Measurements from ENCODE around the gene SLIT3.

Gene SLIT3

DNA sequence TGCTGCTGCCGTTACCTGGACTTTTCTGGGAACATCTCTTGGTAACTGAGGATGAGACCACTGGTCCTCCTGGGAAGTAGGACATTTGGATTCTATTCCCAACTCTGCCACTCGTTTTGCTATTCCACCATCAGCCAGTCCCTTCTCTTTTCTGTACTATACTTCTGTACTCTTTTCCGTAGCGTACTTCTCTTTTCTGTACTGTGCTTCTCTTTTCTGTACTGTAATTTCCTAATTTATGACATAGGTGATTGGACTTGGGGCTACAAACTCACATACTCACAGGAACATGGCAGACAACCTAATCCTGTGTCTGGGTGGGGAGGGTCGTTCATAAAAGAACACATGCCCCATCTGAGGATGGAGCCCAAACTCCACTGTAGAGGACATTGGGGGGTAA is 386.4 kb downstream of the SLIT3 start:
- FAIRE-seq, result no peak

DNA sequence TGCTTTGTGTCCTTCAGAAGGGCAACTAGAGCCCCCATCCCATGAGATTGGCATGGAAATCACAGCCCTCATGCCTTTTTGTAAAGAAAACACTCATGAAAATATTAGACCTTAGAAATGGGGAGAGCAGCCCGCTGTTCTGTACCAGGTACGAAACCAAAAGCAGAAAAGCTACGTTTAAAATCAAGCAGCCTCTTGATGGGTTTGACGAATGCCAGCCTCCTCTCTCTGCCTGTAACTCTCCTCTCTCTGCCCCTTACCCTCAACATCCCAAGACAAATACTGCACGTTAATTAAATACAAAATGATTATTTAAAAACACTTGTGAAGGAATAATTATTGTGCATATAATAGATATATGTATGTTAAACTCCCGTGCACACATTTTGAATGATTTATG is 390.1 kb downstream of the SLIT3 start:
- no peak for FAIRE-seq

DNA sequence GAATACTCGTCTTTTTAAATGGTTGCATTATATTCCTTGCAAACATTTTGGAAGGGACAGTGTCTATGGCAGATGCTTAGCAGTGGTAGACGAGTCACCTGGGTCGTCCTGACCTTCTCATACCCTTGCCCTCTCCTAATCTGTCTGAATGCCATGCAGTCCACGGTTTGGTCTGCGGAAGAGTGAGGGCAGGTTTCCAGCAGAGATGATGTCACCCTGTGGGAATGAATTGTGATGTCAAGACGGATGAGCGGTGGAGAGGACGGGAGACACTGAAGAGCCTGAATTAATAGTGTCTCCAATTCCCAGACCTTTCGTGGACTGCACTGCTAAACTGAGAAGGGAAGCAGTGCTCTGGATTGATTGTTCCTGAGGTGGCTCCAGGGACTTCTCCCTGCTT is 392.7 kb downstream of the SLIT3 start:
- FAIRE-seq, result no peak

DNA sequence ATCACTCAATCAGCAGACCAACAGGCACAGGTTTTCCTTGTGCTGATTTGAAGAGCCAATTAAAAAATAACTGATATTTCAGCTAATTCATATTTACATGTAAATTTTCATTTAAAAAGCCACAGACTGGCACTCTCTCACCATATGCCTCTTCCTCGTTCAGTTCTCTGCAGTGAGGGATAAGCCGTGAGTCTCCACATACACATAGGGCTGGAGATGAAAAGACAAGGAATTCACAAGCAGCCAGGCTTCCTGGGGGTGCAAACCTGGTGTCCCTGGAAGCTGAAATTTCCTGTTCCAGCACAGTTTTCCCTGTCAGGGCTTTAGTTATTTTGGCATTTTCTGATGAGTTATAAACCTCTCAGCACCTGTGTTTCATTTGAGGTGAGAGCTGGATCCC is 397.9 kb downstream of the SLIT3 start:
- no peak for FAIRE-seq

DNA sequence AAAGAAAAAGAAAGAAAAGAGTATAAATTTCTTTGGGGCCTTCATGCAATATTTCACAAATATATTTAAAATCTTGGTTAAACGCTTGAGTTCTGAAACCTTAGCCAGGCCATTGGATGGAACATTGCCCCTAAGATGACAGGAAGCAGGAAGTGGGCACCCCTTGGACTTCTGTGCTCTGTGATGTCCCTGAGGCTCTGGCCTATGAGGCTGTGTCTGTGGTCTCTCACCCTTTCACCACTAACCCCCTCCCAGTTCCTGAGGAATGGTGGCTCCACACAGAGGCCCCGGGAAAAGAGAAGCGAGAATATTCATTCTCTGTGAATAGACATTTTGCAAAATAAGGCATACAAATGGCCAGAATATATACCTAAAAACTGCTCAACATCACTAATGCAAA is 401.3 kb downstream of the SLIT3 start:
- FAIRE-seq, result no peak

DNA sequence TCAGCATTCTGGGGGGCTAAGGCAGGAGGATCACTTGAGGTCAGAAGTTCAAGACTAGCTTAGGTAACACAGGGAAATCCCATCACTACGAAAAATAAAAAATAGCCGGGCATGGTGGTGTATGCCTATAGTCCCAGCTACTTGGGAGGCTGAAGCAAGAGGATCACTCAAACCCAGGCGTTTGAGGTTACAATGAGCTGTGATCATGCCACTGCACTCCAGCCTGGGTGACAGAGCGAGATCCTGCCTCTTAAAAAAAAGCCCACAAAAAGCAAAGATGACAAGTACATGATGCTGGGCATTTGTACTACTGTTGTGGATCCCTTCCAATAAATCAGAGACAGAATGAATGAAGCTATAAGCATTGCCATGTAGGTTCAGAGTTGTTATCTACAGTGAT is 401.7 kb downstream of the SLIT3 start:
- no peak for FAIRE-seq

DNA sequence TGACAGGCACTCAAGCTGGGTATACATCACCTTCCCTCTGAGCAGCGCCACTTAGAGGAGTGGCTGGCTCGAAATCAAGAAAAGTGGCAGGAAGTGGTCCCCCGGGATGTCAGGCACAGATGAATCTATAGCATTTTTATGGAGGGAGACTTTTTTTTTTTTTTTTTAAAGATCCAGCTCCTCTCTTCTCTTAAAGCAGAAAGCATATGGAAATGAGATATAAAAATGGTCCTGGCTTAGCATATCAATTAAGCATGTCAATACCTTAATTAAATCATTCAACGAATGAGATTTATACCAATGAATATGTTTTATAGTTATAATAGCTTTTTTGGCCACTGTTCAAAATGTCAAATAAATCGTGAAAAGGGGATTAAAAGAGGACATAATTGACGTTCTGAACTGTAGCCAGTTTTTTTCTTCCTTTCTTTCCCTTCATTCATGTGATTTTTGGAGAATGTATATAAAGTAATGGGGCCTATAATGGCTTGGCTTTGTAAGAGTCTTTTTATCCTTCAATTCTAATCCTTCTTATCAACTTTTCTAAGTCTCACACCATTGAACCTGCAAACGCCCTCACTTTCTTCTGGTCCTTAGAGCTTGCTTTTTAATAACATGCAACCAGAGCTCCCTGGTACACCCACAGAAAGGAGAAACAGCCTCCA is 402.6 kb downstream of the SLIT3 start:
- FAIRE-seq, result no peak

DNA sequence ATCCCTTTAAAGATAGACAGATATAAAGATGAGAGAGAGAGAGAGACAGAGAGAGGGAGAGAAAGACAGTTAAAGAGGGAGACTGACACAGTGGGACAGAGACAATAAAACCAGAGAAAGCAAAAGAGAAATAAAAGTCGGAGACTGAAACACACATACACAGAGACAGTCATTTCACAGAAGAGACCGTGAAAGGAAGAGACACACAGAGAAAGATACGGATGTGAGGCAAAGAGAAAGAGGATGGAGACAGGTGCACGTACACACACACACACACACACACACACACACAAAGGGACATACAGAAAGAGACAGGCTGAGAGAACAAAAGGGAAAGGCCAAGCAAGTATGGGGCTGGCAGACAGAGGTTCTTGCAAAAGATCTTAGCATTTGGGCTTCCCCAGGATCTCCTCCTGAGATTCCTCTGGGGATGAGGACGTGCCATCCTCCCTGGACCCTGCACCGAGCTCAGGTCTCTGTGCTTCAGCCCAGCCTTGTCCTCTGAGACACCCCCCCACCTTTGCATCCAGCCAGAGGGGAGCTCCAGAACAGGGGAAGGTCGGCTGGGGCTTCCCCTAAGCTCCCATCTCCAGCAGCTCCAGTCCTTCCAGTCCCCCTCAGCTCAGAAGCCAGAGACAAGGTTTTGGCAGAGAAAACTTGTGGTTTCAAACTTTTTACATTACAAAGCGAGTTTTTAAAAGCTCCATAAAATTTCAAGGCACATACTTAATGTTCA is 403.4 kb downstream of the SLIT3 start:
- FAIRE-seq, result no peak

DNA sequence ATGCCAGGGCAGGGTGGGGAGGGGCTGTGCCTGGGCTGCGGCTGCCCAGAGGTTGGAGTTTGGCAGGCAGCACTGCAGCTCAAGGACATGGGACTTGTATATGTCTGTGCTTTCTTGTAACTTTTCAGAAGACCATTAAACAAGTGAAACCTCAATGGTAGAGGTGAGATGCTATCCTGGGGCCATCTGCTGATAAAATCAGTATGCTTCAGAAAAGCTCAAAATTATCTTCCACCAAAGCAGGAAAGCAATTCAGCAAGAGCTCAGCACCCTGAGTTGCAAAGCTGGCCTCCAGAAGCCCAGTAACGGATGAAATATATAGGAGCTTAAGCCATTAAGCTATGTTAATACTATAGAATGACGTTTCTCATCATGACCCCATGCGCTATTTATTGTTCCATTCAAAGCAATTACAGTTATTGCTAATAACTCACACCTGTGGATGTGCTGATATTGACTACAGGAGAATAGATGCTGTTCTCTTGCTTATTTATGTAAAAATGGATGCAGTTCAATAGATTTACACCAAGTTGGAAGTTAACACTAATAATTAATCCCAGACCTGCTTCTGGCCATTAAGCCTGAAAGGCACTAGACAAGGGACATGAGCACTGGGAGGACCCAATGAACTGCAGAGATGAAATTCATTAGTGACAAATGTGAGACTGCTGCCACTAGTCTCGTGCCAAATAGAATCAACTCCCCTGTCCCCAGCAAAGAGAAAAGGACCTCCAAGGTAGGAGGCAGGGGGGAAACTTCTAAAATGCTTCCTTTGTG is 405.5 kb downstream of the SLIT3 start:
- FAIRE-seq, result no peak

DNA sequence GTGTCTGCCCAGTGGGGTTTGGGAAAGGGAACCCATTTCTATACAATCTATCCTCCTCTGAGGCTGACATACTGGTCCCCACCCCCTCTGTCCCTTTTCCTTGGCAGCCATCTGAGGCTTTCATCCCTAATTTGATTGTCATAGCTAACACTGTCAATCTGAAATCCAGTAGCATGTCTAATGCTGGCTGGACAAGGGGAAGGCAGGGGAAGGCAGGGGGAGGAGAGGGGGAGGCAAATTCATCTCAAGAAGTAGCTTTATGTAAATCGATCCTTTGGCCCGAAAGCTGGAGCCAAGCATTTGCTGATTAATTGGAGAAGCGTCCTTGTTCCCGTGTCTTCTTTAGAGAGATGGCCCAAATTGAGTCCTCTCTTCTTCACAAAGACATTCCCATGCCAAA is 407.7 kb downstream of the SLIT3 start:
- FAIRE-seq, result no peak

DNA sequence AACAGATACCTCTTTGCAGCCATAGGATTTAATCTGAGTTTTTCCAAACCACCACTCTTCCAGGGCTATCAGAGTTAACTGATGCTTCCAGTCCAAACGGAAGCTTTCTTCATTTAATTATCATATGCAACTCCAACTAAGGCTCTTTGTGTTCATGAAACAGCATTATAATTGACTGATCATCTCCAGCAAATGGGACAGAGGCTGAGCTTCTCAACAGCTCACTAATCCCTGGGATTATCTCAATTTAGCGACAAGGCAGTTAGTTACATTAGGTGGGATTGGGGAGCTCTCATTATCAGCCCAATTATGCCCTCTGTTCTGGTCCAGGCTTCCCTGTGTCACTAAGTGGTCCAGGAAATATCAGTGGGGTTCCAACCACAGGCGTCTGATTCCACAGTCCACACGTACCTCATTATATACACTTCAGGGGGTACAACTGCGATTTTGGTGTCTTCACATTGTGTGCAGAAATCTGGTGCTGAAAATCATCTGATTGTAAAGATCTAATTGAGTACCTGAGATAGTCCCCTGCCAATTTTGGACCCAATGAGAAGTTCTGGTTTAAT is 408.2 kb downstream of the SLIT3 start:
- no peak for FAIRE-seq

DNA sequence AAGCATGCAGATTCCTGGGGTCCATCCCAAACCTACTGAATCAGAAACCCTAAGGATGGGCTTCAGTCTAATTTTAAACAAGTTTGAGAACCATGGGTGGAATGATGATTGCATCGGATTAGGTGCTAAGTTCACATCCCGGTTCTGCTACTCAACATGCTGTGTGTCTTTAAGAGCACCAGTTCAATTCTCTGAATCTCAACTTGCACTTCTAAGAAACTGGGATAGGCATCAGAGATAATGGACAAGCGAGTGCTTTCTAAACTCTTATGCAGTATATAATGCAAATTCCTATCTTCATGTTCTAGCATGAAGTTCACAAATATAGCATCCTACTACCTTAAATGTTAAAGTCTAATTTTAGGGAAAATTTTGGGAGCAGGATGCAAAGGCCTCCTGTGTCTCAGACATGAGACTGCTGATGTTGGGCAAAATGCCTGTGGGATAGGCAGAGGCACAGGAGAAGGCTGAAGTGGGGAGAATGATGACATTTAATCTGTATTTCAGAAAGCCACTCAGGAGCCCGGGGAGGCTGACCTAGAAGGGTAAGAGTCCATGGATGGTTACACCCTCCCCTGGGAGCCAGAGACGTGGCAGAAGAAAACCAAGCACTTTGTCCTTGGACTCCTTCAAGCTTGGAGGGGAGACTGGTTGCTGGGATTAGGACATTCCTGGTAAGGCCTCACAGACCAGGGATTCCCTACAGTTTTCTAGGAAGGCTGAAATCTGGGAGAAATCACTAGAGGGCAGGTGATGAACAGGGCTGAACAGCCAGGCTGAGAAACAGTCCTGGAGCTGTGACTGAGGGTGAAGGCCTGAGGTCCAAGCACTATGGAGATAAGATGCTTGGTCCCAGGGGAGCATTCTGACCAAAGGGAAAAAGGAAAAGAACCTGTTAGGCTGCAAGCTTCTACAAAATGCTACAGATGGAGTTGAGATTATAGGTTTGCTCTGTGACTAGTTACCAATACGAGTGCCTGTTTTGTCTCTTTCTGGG is 409.8 kb downstream of the SLIT3 start:
- no peak for FAIRE-seq

DNA sequence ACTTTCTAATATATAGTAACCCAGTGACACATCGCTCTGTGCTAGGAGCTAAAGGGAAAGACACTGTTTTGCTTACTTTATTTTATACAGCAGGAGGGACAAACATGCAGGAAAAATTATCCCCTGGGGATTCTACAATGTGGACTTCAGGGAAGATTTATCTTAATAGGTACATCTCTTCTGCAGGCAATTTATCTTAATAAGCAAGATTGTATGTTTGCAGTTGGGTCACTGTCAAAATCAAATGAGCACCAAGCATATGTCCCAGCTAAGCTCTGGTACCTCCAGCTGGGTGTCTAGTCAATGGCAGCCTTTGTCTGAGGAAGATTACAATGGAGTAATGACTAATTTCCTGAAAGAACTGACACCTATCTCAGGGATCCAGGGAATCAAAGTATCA is 411.9 kb downstream of the SLIT3 start:
- FAIRE-seq, result no peak

DNA sequence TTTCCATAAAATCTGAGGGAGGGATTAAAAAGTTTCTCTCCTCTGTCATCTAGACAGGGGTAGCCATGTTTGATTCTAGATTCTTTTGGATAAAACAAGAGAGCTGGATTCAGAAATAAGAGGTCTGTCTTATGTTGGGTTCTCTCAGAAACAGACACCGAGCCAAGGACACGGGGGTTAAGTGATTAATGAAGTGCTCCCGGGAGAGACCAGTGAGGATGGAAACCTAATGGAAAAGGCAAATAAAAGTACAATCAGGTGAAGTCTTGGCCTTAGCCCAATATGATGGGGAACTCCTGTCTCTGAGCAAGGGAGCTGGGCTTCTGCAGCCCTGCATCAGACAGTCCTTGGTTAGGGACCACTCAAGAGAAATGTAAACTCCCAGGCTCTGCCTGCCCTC is 413.0 kb downstream of the SLIT3 start:
- no peak for FAIRE-seq

DNA sequence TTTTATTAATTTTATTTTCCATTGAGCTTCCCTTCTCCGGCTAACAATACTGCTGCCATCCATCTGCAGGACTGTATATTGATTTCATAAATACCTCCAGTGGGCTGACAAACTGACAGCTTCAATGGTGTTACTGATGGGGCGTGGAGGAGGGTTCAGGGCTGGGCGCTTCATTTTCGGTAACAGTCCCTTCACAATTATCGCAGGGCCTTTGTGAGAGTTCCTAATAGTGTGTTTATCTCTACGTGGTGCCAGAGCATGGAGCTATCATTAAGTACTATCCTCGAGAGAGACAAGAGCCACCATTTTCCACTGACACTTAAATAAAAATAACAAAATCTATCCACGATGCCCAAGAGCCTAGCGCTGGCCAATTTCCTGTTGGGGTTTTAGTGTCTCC is 414.8 kb downstream of the SLIT3 start:
- no peak for FAIRE-seq

DNA sequence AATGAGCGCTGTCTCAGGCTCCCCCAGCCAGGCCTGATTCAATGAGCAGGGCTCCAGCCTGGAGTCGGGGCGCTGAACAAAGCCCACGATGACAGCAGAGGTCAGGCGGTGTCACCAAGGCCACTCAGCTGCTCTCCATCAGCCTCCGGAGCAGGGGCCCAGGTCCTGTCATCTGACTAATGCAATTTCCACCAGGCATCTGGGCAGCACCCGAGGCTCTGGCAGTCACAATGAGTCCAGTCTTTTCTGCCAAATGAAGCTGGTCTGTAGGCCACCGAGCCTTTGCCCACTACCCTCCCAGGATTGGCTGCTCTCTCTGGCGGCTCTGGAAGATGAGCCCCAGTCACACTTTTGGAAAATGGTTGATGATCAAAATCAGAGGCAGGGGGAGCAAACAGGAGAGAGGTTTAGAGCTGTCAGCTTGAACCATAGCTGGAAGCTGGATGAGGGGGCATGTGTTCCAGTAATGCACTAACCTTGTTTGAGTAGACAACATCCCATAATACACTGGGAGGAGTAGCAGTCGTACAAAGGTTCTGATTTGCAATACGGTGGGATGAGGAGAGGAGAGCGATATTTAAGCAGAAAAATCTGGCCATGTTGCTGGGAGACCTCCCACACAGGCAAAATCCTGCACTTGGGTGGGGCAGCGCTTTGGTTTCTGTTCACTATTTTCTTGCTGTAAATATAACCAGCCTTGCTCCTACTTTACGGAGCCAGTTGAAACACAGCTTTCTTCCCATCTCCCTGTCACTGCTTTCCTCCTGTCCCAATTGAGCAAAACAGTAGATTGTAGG is 415.4 kb downstream of the SLIT3 start:
- no peak for FAIRE-seq

DNA sequence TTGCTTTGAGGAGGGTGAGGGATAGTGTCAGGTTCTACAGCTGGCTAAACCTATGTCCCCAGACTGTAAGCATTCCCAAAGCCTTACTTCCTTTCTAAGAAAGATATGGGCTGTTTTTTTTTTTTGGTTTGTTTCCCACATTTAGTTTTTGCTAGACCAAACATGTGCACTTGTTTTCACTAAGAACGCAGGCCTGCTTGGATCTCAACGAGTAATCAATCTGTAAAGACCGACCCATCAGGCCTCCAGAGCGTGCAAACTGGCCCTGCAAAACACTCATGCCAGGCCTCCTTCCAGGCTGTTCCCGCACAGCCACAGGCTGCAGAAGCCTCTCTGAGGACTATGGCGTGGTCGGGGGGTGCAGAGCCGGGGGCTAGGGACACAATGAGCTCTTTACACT is 416.9 kb downstream of the SLIT3 start:
- FAIRE-seq, result no peak

DNA sequence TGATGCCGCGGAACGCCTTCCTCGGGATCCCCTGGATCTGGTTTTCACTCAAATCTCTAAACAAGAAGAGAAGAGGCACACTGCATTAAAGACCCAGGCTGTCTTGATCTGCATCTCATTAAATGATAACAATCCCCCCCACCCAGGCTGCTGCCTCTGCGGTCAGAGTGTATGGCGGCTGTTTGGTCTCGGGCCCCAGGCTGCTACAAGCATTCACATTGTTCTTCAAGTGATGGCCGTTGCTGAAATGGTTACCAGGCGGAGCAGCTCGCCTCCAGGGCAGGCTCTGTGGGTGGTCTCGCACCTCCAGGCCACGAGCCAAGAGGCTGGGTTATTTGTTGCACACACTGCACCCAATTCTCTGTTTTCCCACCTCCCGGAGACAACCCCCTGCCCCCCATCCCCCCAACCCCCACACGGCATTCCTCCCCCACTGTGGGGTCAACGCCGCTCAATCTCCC is 417.6 kb downstream of the SLIT3 start:
- FAIRE-seq, result no peak

DNA sequence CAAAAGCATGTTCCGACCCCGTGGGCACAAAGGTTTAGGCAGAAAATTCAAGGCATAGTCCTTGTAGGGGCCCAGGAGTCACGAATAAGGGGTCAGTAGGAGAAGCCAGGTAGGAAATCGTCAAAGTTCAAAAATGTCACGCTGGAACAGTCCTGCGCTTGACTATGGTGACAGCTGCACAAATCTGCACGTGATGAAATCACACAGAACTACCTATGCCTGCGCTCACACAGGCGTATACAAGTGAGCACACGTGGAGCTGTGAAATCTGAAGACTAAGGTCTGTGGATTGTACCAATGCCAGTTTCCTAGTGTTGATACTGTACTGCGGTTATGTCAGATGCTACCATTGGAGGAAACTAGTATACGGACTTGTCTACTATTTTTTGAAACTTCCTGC is 418.7 kb downstream of the SLIT3 start:
- no peak for FAIRE-seq

DNA sequence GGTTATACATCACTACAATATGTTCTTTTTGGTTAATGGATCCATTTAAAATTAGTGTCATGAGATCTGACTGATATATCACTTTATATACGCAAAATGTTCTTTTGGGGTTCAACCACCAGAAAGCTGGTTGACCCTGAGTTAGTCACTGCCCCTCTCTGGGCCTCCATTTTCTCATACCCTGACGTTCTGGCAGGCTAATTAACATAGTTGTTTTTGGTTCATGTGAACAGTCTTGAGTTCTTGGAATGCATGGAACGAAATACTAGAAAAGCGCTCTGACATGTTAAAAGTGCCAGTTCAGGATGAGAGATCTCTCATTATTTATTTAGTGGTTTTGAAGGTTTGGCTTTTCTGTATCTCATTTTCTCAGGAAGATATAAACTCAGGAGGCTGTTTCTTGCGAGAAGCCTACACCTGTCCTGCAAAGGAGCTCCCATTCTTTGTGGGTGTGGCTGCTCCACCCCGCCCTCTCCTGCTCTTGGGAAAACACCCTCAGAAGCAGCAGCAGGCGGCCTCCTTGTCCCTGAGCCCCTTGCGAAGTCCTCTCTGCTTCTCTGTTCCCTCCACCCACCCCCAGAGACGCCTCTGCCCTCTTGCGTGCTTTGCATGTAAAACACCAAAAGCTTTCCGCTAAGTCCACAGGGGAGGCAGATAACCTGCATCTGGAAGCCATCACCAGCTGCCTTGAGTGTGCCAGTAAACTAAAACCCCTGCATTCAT is 419.4 kb downstream of the SLIT3 start:
- FAIRE-seq, result no peak

DNA sequence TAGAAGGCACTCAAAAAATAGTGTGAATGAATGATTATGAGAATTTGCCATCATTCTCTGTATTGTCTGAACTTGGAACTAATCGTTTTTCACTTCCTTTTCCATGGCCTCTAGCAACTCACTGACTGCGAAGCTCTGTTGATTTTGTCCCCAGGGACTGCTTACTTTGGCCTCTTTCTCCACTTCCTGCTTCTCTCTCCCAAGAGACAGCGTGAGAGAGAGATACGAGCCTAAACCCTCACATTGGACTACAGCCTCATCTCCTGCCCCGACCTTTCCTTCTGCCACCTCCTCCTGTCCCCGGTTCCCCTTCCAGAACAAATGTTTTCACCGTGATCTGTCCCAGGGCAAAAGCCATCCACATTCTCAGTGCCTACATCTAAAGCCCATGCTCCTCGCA is 421.0 kb downstream of the SLIT3 start:
- FAIRE-seq, result no peak
